Measurements from ENCODE around the gene DNAAF5.

DNAAF5 gene

GRCh38 chr7:726084-726853 is at the start of gene DNAAF5:
Gene DNAAF5, plus strand, starts transcription at chr7:726699. Its CDS starts 22 bp downstream, at chr7:726721.
- DNase-seq, result peak; percentile 89

- no peak for DNase-seq
These were observed 49.5 kb upstream of the DNAAF5 start for GRCh38 chr7:676972-677385.

- DNase-seq, result no peak
These were observed 45.9 kb upstream of the DNAAF5 start for GRCh38 chr7:680411-681127.

GRCh38 chr7:681551-682307 is 44.8 kb upstream of the DNAAF5 start:
- no peak for DNase-seq

GRCh38 chr7:682810-683209 is 43.7 kb upstream of the DNAAF5 start:
- no peak for DNase-seq

- no peak for DNase-seq
These were observed 42.8 kb upstream of the DNAAF5 start for GRCh38 chr7:683526-684205.

- DNase-seq, result no peak
These were observed 42.1 kb upstream of the DNAAF5 start for GRCh38 chr7:684416-684815.

- no peak for DNase-seq
These were observed 41.0 kb upstream of the DNAAF5 start for GRCh38 chr7:685540-685939.

- no peak for DNase-seq
These were observed 35.8 kb upstream of the DNAAF5 start for GRCh38 chr7:690478-691360.

GRCh38 chr7:691361-692045 is 35.0 kb upstream of the DNAAF5 start:
- no peak for DNase-seq

- DNase-seq, result no peak
These were observed 33.2 kb upstream of the DNAAF5 start for GRCh38 chr7:693280-693679.

- no peak for DNase-seq
These were observed 30.1 kb upstream of the DNAAF5 start for GRCh38 chr7:696426-696811.

GRCh38 chr7:696812-697551 is 29.5 kb upstream of the DNAAF5 start:
- no peak for DNase-seq

- DNase-seq, result no peak
These were observed 27.7 kb upstream of the DNAAF5 start for GRCh38 chr7:698515-699475.

GRCh38 chr7:699476-700170 is 26.9 kb upstream of the DNAAF5 start:
- no peak for DNase-seq

GRCh38 chr7:701086-701671 is 25.3 kb upstream of the DNAAF5 start:
- DNase-seq, result no peak

- no peak for DNase-seq
These were observed 23.4 kb upstream of the DNAAF5 start for GRCh38 chr7:703049-703448.

- DNase-seq, result no peak
These were observed 19.8 kb upstream of the DNAAF5 start for GRCh38 chr7:706721-707120.
